Hepatocyte (in vitro differentiated cells): ENCODE results near the gene NUDT17. TPM values are rescaled to one million over a fixed set of nuclear protein-coding genes. Genes with fewer than 3 reads are reported as not detected.

Experiments
- DNase-seq: peaks from one replicate; pipeline ENCODE4 v3.0.0-alpha.2; 2016; ENCODE audit warnings: low spot score
- H2AFZ ChIP-seq: fragments of 200-600 bp; sonication (generic); 2 replicates; pipeline ENCODE4 v1.6.0; 2016; ENCODE audit warnings: antibody characterized with exemption, mild to moderate bottlenecking
- H3K27ac ChIP-seq: fragments of 200-600 bp; sonication (generic); 2 replicates; pipeline ENCODE4 v1.5.1; 2016; ENCODE audit warnings: mild to moderate bottlenecking
- H3K27me3 ChIP-seq: fragments of 200-600 bp; sonication (generic); 2 replicates; pipeline ENCODE4 v1.6.1; 2016
- H3K36me3 ChIP-seq: fragments of 200-600 bp; sonication (generic); replicated peaks from 2 replicates; pipeline ENCODE4 v1.5.1; 2016; ENCODE audit warnings: low read depth; ENCODE audit not compliant: insufficient read depth
- H3K4me1 ChIP-seq: fragments of 200-600 bp; sonication (generic); 2 replicates; pipeline ENCODE4 v1.5.1; 2016; ENCODE audit warnings: mild to moderate bottlenecking, moderate library complexity; ENCODE audit not compliant: insufficient read depth
- H3K4me2 ChIP-seq: fragments of 200-600 bp; sonication (generic); 2 replicates; pipeline ENCODE4 v1.6.0; 2016
- H3K4me3 ChIP-seq: fragments of 200-600 bp; sonication (generic); 2 replicates; pipeline ENCODE4 v1.5.1; 2016; ENCODE audit warnings: mild to moderate bottlenecking
- H3K79me2 ChIP-seq: fragments of 200-600 bp; sonication (generic); 2 replicates; pipeline ENCODE4 v1.6.0; 2017; ENCODE audit warnings: mild to moderate bottlenecking
- H3K9me2 ChIP-seq: fragments of 200-600 bp; sonication (generic); replicated peaks from 2 replicates; pipeline ENCODE4 v1.6.0; 2017; ENCODE audit warnings: mild to moderate bottlenecking; ENCODE audit not compliant: insufficient read depth
- H3K9me3 ChIP-seq: fragments of 200-600 bp; sonication (generic); 2 replicates; pipeline ENCODE4 v1.5.1; 2016; ENCODE audit warnings: low read depth, mild to moderate bottlenecking
- H4K20me1 ChIP-seq: fragments of 200-600 bp; sonication (generic); 2 replicates; pipeline ENCODE4 v1.6.0; 2016; ENCODE audit warnings: mild to moderate bottlenecking; ENCODE audit not compliant: insufficient read depth, poor library complexity, severe bottlenecking
- EZH2 ChIP-seq: fragments of 200-600 bp; sonication (generic); IDR thresholded peaks from 2 replicates; pipeline ENCODE4 v1.6.1; 2016; ENCODE audit warnings: antibody characterized with exemption, mild to moderate bottlenecking, borderline replicate concordance
- EZH2phosphoT487 ChIP-seq: fragments of 200-600 bp; sonication (generic); IDR thresholded peaks from one replicate; pipeline ENCODE4 v1.6.1; 2018; ENCODE audit warnings: antibody characterized with exemption, mild to moderate bottlenecking, low read depth, moderate library complexity; ENCODE audit not compliant: unreplicated experiment, severe bottlenecking
- WGBS: methylation state at CpG from one replicate; pipeline ENCODE4 v1.1.6; 2016; ENCODE audit warnings: low lambda C conversion rate; ENCODE audit errors: missing lambda C conversion rate; 5-methylcytosine and 5-hydroxymethylcytosine counted together
- polyA plus RNA-seq: library from polyadenylated mRNA; unstranded; fragments of >200 nt; fragmentation: Nextera tagmentation; extraction: Ambion mirVana; gene quantifications from 2 replicates; pipeline ENCODE4 v1.2.1, GENCODE V29; 2016
- total RNA-seq: library from RNA; depleted of rRNA; stranded (reverse); fragments of >200 nt; gene quantifications from 2 replicates; pipeline ENCODE4 v1.2.3, GENCODE V29; 2014
- TF ChIP-seq, protein P1 (sequence below): fragments of 200-600 bp; sonication (generic); IDR thresholded peaks from 2 replicates; pipeline ENCODE4 v1.5.1; 2016; ENCODE audit warnings: antibody characterized with exemption, mild to moderate bottlenecking; ENCODE audit not compliant: poor library complexity

Gene NUDT17
- total and polyA plus RNA-seq, 2 experiments from 2014 or later: 1.3 to 5.2 TPM

DNA sequence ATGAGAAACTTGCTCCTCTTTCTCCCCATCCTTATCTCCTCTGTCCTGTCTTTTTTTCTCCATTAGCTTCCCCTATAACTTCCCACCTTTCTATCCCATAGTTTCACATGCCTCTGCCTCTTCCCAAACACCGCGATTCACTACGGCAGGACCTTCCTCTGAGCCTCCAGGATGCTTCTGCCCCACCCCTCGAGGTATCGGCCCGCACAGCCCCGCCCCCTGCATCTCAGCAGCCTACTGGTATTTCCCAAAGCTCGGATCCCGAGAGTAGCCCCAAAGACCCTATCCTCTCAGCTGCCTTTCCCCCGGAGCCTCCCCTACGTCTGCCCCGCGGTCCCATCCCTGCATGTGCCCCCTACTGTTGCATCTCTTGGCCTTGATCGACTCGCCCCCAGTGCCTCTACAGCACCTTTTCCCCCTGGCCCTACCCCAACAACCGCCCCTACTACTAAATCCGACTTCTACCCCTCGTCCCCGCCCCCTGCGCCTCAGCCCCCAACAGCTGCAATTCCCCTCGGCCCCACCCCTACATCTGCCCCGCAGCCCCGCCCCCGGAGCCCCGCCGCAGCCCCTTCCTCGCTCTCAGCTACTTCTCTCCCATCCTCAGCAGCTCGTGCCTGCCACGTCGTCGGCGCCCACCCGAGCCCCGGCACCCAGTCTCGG is 12.9 kb downstream of the NUDT17 start:
- H2AFZ ChIP-seq: peak overlapping the region; percentile 80
- peaks cover 5% of the 10 kb centered on the region for H3K4me1 ChIP-seq
- H3K9me3 ChIP-seq: no peaks in the 10 kb centered on the region
- peak overlapping the region; percentile 51 for H3K4me3 ChIP-seq
- H3K4me2 ChIP-seq: peak overlapping the region; percentile 81
- peaks cover 16% of the 10 kb centered on the region for H3K79me2 ChIP-seq
- peaks cover 6% of the 10 kb centered on the region for H4K20me1 ChIP-seq
- DNase-seq: peak; percentile 73
- no peaks in the 10 kb centered on the region for H3K9me2 ChIP-seq
- no peaks in the 10 kb centered on the region for H3K36me3 ChIP-seq
- TF ChIP-seq EZH2phosphoT487: no peak
- TF ChIP-seq, protein P1, sequence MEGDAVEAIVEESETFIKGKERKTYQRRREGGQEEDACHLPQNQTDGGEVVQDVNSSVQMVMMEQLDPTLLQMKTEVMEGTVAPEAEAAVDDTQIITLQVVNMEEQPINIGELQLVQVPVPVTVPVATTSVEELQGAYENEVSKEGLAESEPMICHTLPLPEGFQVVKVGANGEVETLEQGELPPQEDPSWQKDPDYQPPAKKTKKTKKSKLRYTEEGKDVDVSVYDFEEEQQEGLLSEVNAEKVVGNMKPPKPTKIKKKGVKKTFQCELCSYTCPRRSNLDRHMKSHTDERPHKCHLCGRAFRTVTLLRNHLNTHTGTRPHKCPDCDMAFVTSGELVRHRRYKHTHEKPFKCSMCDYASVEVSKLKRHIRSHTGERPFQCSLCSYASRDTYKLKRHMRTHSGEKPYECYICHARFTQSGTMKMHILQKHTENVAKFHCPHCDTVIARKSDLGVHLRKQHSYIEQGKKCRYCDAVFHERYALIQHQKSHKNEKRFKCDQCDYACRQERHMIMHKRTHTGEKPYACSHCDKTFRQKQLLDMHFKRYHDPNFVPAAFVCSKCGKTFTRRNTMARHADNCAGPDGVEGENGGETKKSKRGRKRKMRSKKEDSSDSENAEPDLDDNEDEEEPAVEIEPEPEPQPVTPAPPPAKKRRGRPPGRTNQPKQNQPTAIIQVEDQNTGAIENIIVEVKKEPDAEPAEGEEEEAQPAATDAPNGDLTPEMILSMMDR: peak; percentile 4
- peak overlapping the region; percentile 94 for H3K27ac ChIP-seq
- WGBS: under 1% methylated on average over 26 of the region's 35 CpGs
- no peaks in the 10 kb centered on the region for H3K27me3 ChIP-seq

DNA sequence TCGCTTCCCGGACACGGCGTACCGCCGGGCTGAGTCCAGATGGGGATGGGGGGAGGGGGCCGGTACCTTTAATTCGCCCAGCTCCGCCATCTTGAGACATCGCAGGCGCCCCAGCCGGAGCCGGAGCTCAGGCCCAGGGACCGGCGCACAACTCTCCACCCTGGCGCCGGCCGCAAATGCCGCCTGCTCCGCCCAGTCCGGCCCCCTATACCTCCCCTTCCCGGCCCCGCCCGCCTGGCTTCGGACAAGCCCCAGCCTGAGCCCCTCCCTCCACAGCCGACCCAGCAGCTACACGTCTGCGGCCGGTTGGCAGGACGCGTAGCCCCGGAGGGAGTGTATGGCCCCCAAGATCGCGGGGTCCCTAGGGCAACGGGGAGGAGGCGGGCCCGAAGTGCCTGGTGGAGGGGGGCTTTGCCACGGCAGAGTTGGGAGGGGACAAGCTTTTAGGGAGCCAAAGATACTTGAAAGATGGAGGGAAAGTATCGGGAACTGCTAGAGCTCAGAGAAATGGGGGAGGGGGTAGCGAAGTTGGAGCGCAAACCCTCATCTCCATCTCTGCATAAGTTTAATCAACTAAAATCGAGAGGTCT is 13.6 kb downstream of the NUDT17 start, which contains the start of gene PIAS3:
Gene PIAS3 (minus strand): TSS at position 181 of the 590 bp plus-strand sequence. CDS start 91 bp downstream, at position 90.
- no peaks in the 10 kb centered on the region for H3K9me2 ChIP-seq
- peaks cover 16% of the 10 kb centered on the region for H3K79me2 ChIP-seq
- H3K9me3 ChIP-seq: no peaks in the 10 kb centered on the region
- H3K4me3 ChIP-seq: peak within 1 kb of the TSS; percentile 51
- peaks cover 5% of the 10 kb centered on the region for H3K4me1 ChIP-seq
- H4K20me1 ChIP-seq: peaks cover 6% of the 10 kb centered on the region
- H3K4me2 ChIP-seq: peak within 1 kb of the TSS; percentile 81
- DNase-seq: peak; percentile 97
- H2AFZ ChIP-seq: peak within 1 kb of the TSS; percentile 95
- no peaks in the 10 kb centered on the region for H3K36me3 ChIP-seq
- TF ChIP-seq EZH2: no peak
- TF ChIP-seq, protein P1: peak; percentile 2
- 1% methylated on average over 32 of the region's 42 CpGs for WGBS
- H3K27me3 ChIP-seq: no peaks in the 10 kb centered on the region
- H3K27ac ChIP-seq: peak within 1 kb of the TSS; percentile 94

DNA sequence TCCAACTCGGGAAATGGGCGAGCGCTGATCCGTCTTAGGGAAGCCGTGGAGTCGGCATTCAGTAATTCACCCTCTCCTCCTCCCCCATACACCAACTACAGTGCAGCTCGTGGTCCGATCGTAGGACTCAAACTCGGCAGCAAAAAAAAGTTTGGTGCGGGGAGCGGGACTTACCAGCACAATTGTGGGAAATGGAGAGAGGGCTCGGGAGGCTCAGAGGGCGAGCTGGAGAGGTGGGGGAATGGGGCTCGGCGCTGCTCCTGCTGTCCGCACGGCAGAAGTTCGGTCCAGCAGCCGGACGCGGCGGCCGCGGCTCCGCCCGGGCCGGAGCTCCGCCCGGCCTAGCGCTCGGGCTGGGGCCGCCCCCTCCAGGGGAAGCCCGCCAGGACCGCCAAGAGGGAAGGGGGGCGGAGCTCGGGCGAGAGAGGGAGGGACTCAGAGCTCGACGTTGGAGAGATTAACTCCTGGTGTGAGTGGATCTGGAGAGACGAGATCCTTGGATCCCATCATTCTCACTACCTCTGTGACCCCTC is 14.1 kb downstream of the NUDT17 start:
- Histone ChIP-seq H3K27me3 (no peaks in the 10 kb centered on the region), H3K4me1 (peaks cover 5% of the 10 kb centered on the region), H4K20me1 (peaks cover 6% of the 10 kb centered on the region), H3K36me3 (no peaks in the 10 kb centered on the region), H3K9me3 (no peaks in the 10 kb centered on the region), H3K9me2 (no peaks in the 10 kb centered on the region), H3K4me3 (peak overlapping the region; percentile 31), H3K4me2 (peak overlapping the region; percentile 77), H3K79me2 (peaks cover 16% of the 10 kb centered on the region), H2AFZ (peak overlapping the region; percentile 95), H3K27ac (peak overlapping the region; percentile 94)
- TF ChIP-seq EZH2phosphoT487 (no peak), EZH2 (no peak)
- TF ChIP-seq, protein P1: peak; percentile 1
- WGBS: under 1% methylated on average over 34 of the region's 41 CpGs
- DNase-seq: peak; percentile 96
